Erythroblast (primary cell): ENCODE results near the gene PLXND1.

Experiments
- GATA1 ChIP-seq: IDR thresholded peaks from 2 replicates; pipeline ENCODE4 v1.6.1; 2011; ENCODE audit warnings: low read depth, mild to moderate bottlenecking, control low read depth, low read length, moderate library complexity
- POLR2A ChIP-seq: IDR thresholded peaks from 2 replicates; pipeline ENCODE4 v1.6.1; 2011; ENCODE audit warnings: mild to moderate bottlenecking, low read length

DNA sequence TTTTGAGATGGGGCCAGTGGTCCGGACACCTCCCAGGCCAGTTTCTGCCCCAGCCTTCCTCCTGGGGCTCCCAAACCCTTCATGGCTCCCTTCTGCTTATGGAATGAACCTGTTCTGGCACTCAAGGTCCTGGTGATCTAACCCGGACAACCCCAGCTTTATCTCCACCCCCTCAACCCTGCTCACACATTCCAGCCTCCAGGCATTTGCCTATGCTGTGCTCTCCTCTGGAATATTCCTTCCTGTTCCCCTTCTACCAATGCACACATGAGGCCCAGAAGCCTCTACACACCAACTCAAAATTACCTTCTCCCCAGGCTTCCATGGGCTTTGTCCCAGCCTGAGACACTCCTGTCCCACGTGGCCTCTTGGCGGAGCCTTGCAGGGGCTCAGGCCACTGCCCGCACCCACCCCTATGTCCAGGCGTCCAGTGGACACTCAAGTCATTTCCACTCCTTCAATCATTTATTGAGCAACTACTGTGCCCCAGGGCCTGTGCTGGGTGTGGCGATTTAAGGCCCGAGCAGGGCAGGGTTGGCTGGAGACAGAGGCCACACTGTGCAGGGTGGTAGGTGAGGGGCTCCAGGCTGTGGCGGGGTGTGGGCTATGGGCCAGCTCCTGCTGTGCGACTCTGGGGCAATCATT is 18.8 kb downstream of the PLXND1 start:
- TF ChIP-seq POLR2A (no peak), GATA1 (no peak)
